Measurements from ENCODE around the gene MID2.
"Not testable (repeated sequence)": the region's sequence is repeated elsewhere in the genome, so short reads cannot be mapped to it uniquely, and the experiment has no call there.

The MID2 gene, protein sequence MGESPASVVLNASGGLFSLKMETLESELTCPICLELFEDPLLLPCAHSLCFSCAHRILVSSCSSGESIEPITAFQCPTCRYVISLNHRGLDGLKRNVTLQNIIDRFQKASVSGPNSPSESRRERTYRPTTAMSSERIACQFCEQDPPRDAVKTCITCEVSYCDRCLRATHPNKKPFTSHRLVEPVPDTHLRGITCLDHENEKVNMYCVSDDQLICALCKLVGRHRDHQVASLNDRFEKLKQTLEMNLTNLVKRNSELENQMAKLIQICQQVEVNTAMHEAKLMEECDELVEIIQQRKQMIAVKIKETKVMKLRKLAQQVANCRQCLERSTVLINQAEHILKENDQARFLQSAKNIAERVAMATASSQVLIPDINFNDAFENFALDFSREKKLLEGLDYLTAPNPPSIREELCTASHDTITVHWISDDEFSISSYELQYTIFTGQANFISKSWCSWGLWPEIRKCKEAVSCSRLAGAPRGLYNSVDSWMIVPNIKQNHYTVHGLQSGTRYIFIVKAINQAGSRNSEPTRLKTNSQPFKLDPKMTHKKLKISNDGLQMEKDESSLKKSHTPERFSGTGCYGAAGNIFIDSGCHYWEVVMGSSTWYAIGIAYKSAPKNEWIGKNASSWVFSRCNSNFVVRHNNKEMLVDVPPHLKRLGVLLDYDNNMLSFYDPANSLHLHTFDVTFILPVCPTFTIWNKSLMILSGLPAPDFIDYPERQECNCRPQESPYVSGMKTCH

DNA sequence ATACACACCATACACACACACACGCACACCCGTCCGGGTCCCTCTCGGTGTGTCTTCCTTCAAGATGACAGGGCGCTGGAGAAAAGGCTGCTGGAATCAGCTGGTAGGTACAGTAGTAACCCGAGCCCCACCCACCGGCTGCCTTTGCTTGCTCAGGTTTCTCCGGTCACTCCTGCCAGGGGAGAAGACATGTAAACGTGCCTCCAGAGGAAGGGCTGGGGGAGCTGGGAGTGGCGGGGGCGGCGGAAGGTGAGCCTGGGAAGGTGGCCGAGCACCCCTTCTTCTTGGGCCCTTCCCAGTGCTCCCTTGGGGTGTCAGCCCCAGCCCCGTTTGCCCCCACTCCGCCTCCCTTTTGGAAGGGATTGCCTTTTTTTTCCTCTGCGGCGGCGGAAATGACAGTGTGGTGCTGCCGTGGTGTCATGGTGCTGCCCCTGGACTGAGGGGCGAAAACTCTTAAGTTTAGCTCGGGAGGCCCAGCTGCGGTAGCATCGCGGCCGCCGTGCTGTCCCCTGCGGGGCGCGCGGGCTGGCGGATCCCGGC is at the start of gene MID2:
MID2 (plus strand) TSS at position 169 of the 540 bp plus-strand sequence. CDS start 561 bp downstream, outside the sequence.
- DNase-seq (ENCODE audit: low read depth in 2 of 2): peak in 1 of 2 donors; percentile 7

GRCh38 chrX:107776649-107777535 is 48.8 kb upstream of the MID2 start:
- peak; percentile 41 to 46 for DNase-seq (ENCODE audit: low read depth in 2 of 2)

GRCh38 chrX:107777536-107777832 is 48.2 kb upstream of the MID2 start, which contains the start of gene NCBP2L:
Gene NCBP2L (plus strand): TSS chrX:107777733. CDS start chrX:107794221, 16,488 bp downstream.
- no peak for DNase-seq (ENCODE audit: low read depth in 2 of 2)

DNA sequence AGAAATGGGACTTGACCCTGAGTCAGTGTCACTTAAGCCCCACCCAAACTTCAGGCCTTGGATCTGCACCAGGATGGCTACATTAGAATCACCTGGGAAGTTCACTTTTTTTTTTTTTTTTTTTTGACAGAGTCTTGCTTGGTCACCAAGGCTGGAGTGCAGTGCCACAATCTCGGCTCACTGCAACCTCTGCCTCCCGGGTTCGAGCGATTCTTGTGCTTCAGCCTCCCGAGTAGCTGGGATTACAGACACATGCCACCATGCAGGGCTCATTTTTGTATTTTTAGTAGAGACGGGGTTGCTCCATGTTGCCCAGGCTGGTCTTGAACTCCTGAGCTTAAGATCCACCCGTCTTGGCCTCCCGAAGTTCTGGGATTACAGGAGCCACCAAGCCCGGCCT is 45.1 kb upstream of the MID2 start:
- DNase-seq (ENCODE audit: low read depth in 2 of 2): no peak

DNA sequence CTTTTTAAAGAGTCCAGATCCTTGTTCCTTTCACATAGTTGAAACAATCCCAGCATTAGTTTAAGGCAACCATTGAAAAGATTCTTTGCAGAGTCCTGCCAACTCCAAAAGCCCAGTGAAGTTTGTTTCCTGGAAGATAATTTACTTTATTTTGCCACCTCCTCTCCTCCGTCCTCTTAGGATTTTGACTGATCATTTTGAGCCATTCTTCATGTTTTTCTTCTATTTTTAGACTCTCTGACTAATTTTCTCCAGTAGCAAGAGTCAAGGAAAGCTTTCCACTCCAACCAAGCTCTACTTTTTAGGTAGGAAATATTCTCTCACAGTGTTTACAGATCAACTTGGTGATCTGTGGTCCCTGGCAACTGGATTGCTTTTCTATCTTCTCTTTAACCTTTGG is 37.8 kb upstream of the MID2 start:
- DNase-seq (ENCODE audit: low read depth in 2 of 2): no peak

DNA sequence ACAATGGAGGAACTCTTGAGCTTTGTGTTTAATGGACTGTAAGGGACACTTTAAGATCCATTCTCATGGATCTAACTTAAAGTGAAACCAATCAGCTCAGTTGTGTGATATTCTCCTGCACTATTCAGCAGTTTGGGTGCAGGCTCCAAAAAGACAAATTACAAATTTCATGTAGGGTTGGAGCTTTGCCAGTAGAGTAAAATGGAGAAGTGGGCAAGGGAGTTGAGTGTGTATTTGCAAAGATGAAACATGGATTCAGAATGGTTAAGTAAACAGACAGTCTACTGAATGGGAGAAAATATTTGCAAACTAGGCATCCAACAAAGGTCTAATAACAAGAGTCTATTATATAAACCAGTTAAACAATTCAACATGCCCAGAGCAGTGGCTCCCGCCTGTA is 21.2 kb upstream of the MID2 start:
- DNase-seq (ENCODE audit: low read depth in 2 of 2): no peak

DNA sequence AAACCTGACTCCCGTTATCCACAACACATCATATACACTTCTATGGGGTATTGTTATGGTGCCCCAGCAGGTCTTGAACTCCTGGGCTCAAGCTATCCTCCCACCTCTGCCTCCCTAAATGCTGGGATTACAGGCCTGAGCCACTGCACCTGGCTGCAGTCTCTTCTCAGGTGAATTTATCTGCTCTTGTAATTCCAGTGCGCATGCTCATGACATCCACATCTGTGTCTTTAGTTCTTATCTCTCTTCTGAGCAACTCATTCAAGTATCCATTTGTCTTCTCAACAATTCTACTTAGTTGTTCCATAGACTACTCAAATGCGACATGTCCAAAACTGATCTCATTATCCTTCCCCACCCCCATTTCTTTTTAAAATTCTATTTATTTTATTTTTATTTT is 20.5 kb upstream of the MID2 start:
- DNase-seq (ENCODE audit: low read depth in 2 of 2): no peak

- DNase-seq (ENCODE audit: low read depth in 2 of 2): not testable (repeated sequence)
These were observed 15.6 kb upstream of the MID2 start for GRCh38 chrX:107810053-107810452.

GRCh38 chrX:107818900-107819521 is 6.7 kb upstream of the MID2 start:
- DNase-seq (ENCODE audit: low read depth in 2 of 2): no peak

GRCh38 chrX:107823042-107823441 is 2.6 kb upstream of the MID2 start:
- no peak for DNase-seq (ENCODE audit: low read depth in 2 of 2)

DNA sequence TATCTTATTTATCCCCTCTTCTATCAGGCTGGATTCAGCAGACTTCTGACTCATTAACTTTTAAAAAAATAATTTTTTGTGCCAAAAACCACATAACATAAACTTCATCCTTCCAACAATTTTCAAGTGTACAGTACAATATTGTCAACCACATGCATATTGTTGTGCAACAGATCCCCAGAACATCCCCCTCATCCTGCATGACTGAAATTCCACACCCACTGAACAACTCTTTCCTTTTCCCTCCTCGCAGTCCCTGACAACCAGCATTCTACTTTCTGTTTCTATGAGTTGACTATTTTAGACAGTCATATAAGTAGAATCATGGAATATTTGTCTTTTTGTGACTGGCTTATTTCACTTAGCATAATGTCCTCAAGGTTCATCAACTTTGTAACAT is 2.2 kb upstream of the MID2 start:
- DNase-seq (ENCODE audit: low read depth in 2 of 2): no peak

DNA sequence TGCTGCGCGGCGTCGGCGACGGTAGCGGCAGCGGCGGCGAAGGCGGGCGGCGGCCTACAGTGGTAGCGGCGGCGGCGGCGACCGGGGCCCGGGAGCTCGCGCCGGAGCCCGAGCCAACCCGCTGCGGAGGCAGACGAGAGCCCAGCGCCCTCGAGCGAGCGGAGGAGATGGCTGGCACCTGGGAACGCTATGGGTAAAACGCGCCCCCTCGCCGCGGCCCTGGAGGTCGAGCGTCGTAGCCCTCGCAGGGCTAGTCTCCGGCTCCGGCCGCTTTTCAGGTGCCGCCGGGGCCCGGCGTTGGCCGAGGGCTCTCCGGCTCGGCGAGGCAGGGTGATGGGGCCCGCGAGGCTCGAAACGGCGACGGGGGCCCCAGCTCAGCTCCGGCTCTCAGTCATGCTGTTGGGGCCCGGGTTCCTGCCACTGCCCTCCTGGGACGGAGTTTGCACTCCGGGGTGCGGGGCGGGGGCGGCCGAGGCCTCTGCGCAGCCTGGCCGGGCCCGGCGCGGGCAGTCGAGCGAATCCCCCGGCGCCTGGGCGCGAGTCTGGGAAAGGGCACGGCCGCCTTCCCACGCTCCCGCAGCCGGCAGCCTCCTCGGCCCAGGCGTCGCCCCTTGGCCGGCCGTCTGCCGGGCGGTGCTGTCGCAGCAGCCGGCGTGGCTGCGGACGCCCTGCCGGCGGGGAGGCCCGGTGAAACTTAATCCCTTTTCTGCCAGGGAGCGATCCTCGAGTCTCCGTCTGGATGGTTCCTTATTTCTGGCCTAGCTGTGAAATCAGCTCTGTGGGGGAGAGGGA is 768 bp downstream of the MID2 start:
- DNase-seq (ENCODE audit: low read depth in 2 of 2): peak in 1 of 2 donors; percentile 10

- DNase-seq (ENCODE audit: low read depth in 2 of 2): no peak
These were observed 1.6 kb downstream of the MID2 start for GRCh38 chrX:107827030-107827831.

GRCh38 chrX:107827852-107828251 is 2.2 kb downstream of the MID2 start:
- DNase-seq (ENCODE audit: low read depth in 2 of 2): no peak

- no peak for DNase-seq (ENCODE audit: low read depth in 2 of 2)
These were observed 4.2 kb downstream of the MID2 start for GRCh38 chrX:107829878-107830277.

- DNase-seq (ENCODE audit: low read depth in 2 of 2): no peak
These were observed 5.5 kb downstream of the MID2 start for GRCh38 chrX:107831071-107831730.

DNA sequence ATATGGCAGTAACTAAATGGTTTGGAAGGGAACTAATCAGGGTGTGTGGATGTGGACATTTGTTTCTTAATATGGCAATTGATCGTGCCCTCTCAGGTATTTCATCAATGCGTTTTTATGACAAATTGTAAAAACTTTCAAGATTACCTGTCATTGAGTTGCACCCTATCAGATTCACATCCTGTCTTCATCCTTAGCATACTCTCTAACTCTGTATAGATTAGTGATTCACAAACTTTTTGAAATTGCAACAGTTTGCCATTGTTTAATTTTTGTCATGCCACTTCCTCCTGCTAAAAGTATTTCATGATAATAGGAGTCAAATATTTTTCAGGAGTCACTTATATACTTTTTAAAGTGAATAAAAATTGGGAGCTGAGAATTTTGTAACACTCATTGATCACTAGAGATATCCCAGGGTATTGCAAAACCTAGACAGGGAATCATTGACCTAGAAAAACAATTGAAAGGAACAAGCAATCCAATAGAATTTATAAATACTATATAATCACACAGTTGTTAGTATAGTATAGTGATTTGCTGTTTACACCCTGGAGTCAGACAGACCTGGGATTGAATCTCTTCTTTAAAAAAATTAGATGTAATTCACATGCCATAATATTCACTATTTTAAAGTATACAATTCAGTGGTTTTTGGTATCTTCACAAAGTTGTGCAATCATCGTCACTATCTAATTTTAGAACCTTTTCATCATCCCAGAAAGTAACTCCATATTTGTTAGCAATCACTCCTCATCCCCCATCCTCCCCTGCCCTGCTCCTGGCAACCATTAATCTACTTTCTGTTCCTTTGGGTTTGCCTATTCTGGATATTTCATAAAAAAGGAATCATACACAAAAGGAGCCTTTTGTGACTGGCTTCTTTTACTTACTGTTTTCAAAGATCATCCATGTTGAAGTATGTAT is 8.9 kb downstream of the MID2 start:
- no peak for DNase-seq (ENCODE audit: low read depth in 2 of 2)

DNA sequence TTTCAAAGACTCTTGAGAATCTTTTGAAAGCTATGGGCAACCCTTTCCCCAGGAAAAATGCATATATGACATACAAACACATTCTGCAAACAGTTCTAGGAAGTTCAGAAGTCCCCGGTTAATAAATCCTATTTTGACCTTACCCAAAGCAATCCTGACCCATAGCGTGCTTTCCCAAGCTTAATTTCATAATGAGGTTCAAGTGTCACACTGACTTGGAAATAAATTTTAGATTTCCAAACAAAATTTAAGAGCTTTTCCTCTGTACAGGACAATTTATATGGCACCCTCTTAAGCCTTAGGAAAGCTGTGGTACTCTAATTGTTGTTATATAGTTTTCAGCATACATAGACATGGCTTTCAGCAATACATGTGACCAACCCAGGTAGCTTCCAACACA is 11.3 kb downstream of the MID2 start:
- DNase-seq (ENCODE audit: low read depth in 2 of 2): no peak

Data from stimulated activated CD8-positive, alpha-beta memory T cell treated with anti-CD3 and anti-CD28 coated beads, Interleukin-2, amount 100 ng/mL, for 1 hour (primary cell).